Measurements from ENCODE around the gene ZNF440.
"Not testable (repeated sequence)": the region's sequence is repeated elsewhere in the genome, so short reads cannot be mapped to it uniquely, and the experiment has no call there.

ZNF440 gene

DNA sequence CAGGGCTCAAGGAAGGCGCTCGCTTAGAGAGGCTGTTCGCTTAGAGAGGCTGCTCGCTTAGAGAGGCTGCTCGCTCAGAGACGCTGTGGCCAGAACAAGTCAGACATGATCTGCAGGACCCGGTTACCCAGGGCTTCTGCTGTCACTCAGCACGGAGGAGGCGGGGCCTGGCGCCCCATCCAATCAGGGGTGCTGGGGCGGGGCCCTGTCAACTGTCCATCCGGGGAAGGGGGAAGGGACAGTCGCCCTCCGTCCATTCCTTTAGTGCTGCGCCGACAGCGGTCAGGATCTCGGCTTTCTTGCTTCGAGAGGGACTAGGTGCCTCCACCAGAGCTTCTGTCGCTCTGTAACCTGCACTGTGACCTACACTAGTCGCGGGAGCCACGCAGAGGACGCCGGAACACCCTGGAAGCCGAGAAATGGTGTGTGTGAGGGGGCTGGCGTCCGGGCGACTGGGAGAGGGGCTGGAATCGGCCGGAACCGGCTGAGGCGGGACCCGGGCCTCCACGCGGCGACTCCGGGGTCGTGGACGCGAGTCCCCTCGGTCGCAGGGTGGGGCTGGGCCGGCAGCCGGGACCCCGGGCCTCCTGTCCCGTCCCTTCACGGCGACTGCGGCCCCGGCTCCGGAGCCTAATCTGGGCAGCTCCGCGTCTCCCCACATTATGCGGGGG lies at the start of gene ZNF440:
Gene ZNF440, plus strand, starts transcription at position 245 of the 671 bp plus-strand sequence. Its CDS starts 175 bp downstream, at position 420.
- peak; percentile 90 to 91 for DNase-seq

DNA sequence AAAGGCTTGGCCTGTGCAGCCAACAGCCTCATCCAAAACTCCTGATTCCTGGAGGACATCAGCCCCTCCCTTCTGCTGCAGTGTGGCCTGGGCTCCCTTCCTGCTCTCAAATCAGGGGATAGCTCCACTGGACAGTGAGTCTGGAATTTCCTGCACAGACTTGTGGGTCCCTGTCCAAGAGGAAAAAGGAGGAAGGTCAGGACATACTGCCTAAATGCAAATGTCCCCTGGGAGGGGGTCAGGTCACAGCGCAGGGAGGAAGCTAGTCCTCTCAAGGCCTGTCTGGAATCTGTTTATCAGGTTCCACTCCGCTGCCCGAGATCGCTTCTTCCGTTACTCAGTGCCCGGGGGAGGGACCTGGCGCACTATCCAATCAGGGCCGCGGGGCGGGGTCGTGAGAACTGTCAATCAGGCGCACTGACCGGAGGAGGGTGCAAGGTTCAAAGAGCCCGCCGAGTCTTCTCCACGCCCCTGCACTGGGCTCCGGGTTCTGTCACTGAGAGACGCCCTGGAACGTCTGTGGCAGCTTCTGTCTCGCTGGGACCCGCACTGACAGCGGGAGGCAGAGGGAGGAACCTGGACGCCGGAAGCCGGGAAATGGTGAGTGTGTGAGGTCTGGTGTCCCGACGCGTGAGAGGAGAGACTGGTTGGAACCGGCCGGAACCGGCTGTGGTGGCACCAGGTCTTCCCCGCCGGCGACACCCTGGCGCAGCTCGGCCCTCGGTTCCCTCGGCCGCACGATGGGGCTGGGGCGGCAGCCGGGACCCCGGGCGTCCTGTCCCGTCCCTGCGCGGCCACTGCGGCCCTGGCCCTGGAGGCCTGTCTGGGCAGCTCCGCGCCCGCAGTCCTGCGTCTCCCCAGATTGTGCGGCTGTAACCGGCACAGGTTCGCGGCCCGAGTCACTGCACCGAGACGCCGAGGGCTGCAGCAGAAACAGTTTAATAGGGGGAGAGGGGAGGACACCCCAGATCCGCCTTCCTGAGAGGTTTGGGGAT lies 47.2 kb upstream of the ZNF440 start, which contains the start of gene ZNF441:
Gene ZNF441, plus strand, starts transcription at position 404 of the 995 bp plus-strand sequence. Its CDS starts 194 bp downstream, at position 598.
- DNase-seq, result peak; percentile 94

DNA sequence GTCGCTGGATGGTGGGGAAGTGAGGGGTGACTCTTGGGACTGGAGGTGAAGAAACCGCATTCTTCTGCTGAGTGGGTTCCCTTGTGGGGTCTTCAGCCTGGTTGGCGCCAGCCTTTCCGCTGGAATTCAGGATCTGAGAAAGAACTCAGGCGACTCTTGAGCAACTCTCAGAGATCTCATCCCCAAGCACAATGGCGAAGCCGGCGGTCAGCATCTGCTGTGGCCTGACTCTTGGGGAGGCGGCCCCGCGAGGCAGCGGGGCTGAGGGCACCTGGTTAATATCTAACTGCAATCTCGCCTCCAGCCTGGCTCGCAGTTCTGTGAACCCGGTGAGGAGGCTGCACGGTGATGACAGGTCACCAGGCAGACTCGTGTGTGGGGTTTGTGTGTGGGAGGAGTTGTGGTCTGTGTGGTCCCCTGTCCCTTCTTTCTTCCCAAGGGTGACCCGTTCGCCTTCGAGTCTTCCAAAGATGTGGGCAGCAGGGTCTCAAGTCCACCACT lies 46.4 kb upstream of the ZNF440 start:
- peak in 1 of 2 experiments; percentile 6 for DNase-seq

DNA sequence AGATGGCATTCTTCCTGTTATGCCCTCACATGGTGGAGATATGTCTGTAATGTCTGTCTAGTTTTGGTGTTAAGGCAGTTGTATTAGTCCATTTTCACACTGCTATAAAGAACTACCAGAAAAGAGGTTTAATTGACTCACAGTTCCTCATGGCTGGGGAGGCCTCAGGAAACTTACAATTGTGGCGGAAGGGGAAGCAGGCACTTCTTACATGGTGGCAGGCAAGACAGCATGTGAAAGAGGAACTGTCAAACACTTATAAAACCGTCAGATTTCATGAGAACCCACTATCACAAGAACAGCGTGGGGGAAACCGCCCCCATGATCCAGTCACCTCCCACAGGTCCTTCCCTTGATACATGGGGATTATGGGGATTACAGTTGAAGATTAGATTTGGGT lies 44.1 kb upstream of the ZNF440 start:
- no peak for DNase-seq

DNA sequence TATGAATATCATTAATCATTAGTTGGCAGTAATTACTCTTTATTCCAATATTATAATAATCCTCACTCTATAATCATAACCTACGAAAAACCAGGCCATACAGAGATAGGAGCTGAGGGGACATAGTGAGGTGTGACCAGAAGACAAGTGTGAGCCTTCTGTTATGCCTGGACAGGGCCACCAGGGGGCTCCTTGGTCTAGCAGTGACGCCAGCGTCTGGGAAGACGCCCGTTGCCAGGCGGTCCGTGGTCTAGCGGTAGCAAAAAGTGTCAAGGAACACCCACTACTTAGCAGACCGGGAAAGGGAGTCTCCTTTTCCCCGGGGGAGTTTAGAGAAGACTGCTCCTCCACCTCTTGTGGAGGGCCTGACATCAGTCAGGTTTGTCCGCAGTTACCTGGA lies 42.6 kb upstream of the ZNF440 start:
- not testable (repeated sequence) for DNase-seq

DNA sequence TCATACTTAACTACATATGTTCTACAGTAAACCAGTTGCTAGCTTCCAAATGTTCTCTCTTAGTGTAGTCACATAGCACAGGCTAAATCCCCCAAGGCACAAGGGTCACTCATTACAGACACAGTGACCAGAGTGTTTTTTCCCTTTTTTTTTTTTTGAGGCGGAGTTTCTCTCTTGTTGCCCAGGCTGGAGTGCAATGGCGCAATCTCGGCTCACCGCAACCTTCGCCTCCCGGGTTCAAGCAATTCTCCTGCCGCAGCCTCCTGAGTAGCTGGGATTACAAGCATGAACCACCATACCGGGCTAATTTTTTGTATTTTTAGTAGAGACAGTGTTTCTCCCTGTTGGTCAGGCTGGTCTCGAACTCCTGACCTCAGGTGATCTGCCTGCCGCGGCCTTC lies 37.4 kb upstream of the ZNF440 start:
- DNase-seq, result not testable (repeated sequence)

DNA sequence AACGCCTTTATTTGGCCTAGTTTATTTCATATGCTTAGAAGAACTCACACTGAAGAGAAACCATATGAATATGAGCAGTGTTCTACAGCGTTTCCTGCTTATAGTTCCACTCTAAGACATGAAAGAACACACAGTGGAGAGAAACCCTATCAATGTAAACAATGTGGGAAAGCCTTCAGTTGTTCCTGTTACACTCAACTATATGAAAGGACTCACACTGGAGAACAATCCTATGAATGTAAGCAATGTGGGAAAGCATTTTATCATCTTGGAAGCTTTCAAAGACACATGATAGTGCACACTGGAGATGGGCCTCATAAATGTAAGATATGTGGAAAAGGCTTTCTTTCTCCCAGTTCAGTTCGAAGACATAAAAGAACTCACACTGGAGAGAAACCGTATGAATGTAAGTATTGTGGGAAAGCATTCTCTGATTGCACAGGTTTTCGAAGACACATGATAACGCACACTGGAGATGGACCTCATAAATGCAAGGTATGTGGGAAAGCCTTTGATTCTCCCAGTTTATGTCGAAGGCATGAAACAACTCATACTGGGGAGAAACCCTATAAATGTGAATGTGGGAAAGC lies 33.5 kb upstream of the ZNF440 start:
- DNase-seq, result no peak

DNA sequence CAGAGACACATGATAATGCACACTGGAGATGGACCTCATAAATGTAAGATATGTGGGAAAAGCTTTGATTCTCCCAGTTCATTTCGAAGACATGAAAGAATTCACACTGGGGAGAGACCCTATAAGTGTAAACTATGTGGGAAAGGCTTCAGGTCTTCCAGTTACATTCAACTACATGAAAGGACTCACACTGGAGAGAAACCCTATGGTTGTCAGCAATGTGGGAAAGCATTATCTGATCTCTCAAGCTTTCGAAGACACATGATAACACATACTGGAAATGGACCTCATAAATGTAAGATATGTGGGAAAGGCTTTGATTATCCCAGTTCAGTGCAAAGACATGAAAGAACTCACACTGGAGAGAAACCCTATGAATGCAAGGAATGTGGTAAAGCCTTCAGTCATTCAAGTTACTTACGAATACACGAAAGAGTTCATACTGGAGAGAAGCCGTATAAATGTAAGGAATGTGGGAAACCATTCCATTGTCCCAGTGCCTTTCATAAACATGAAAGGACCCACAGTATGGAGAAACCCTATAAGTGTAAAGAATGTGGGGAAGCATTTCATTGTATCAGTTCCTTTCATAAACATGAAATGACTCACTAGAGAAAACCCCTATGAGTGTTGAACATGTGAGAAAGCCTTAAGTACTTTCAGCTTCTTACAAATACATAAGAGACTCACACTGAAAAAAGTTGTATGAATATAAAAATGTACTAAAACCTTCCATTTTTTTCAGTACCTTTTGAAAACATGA lies 32.6 kb upstream of the ZNF440 start:
- DNase-seq, result no peak

DNA sequence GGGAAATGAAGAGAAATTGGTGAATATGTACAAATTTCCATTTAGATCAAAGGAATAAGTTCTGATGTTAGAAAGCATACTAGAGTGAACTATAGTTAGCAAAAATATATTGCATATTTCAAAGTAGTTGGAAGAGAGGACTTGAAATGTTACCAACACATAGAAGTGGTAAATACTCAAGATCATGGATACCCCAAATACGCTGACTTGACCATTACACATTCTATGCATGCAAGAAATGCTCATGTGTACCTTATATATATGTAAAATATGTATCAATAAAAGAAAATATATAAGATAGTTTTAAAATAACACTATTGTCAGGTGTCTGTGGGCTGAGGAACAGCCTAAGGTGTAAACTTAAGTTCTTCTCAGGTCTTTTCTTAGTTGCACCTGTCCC lies 30.3 kb upstream of the ZNF440 start:
- DNase-seq, result no peak

DNA sequence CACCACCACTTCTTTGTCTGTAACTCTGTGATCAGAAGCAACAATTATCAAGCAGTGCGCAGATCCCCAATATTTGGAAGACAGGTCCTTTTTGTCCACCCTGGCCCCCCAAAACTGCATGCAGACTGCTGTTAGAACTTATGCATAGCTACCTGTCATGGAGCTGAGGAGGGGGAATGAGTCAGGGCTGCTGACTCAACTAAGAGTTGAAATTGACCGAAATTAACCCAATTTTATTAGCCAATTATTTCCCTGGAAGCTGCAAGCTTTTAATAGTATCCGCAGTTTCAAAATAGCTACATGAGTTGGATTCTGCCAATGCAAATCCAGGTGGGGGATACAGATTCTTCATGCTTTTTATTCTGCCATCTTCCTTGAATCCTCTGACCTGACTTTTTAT lies 29.7 kb upstream of the ZNF440 start:
- no peak for DNase-seq

DNA sequence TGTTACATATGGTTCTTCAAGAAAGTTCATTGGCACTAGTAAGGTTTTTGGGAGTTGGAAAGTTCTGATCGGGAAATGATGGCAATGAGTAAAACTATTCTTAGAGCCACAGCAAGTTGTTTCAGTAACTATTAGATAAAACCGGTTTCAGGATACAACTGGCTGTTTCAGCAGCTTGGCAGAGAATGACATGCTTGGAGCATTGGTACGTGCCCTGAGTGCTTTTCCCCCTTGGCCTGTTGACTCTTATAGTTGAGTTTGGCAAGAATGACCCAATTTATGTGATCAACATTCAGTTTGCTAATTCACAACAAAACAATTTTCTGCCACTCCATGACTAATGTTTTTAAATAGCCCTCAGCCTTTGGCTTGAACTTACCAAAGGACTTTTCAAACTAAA lies 26.5 kb upstream of the ZNF440 start:
- DNase-seq, result no peak

DNA sequence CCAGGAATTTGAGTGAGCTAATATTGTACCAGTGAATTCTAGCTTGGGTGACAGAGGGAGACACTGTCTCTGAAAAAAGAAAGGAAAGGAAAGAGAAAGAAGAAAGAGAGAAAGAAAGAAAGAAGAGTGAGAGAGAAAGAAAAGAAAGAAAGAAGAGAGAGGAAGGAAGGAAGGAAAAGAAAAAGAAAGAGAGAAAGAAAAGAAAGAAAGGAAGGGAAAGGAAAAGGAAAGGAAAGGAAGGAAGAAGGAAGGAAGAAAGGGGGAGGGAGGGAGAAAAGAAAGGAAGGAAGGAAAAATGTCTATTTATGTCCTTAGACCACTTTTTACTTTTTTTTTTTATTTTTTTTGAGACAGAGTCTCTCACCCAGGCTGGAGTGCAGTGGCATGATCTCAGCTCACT lies 21.1 kb upstream of the ZNF440 start:
- no peak for DNase-seq

DNA sequence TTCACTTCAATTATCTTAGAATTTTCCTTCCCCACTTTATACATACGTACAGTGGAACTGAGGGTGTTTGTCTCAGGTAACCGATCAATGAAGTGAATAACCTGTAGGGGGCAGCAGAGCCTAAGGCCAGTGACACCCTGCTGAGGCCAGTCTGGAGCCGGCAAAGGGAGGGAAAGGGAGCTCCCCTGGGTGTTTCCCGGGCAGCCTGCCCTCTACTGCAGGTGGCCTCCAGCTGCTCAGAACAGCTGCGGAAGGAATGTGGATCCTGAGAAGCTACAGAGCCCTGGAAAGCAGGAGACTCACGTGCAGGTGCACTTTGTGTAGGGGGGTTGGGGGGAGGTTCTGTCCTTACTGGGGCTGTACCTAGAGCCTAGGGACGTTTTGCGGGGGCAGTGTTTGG lies 16.6 kb upstream of the ZNF440 start:
- peak; percentile 94 for DNase-seq

DNA sequence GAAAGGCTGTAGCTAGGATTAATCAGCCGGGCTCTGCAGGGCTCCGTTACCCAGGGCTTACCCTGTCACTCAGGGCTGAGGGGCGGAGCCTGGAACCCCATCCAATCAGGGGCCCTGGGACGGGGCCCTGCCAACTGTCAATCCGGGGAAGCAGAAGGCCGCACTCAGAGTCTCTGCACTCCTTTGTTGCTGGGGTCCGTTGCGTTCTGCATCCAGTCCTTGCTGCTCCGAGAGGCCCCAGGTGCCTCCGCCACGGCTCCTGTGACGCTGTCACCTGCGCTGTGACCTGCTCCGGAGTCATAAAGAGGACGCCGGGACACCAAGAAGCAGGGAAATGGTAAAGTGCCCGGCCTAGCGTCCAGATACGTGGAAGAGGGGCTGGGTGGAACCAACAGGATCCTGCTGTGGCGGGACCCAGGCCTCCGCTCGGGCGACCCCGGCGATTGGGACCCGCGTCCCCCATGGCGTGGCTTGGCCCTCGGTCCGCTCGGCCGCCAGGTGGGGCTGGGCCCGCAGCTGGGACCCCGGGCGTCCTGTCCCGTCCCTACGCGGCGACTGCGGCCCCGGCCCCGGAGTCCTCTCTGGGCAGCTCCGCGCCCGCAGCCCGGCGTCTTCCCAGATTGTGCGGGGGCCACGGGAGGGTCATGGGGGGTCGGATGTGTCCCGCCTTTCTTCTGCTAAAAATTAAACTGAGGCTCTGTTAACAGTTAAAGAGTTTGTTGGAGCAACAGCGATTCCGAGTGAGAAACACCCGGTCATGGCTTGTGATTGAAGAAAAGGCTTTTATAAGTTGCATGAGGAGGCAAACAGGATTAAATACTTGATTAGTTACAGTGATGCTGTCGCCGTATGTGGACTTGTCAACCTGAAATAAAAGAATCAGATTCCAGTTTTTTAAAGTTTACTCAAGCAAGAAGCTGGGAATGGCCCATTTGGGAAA lies 15.4 kb upstream of the ZNF440 start, which contains the start of gene ZNF491:
Gene ZNF491, plus strand, starts transcription at position 133 of the 940 bp plus-strand sequence. CDS start 7,431 bp downstream, outside the sequence.
- DNase-seq, result peak; percentile 90 to 94

DNA sequence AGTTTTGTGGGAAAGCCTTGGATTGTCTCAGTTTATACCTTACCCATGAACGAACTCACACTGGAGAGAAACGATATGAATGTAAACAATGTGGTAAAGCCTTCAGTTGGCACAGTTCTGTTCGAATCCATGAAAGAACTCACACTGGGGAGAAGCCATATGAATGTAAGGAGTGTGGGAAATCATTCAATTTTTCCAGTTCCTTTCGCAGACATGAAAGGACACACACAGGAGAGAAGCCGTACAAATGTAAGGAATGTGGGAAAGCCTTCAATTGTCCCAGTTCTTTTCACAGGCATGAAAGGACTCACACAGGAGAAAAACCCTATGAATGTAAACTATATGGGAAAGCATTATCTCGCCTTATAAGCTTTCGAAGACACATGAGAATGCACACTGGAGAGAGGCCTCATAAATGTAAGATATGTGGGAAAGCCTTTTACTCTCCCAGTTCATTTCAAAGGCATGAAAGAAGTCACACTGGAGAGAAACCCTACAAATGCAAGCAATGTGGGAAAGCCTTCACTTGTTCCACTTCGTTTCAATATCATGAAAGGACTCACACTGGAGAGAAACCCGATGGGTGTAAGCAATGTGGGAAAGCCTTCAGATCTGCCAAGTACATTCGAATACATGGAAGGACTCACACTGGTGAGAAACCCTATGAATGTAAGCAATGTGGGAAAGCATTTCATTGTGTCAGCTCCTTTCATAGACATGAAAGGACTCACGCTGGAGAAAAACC lies 7.5 kb upstream of the ZNF440 start:
- no peak for DNase-seq

DNA sequence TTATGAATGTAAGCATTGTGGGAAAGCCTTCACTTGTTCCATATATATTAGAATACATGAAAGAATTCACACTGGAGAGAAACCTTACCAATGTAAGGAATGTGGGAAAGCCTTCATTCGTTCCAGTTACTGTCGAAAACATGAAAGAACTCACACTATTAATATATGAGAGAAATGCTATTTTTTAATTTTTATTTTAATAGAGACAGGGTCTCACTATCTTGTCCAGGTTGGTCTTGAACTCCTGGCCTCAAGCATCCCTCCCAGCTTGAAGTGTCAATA lies 7.0 kb upstream of the ZNF440 start:
- no peak for DNase-seq

DNA sequence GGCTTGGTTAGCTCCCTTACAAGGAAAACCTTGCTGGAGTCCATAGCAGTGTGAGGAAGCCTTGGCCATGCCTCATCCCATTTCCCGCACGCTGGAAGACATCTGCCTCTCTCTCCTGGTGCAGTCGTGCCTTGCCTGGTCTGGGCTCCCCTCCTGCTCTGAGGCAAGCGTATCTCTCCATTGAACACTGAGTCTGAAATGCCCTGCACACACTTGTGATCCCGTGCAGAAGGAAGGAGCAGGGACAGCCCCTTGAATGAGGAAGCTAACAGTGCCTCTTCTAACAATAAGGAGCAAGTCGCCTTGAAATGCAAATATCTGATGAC lies 407 bp upstream of the ZNF440 start:
- peak in 1 of 2 experiments; percentile 40 for DNase-seq

DNA sequence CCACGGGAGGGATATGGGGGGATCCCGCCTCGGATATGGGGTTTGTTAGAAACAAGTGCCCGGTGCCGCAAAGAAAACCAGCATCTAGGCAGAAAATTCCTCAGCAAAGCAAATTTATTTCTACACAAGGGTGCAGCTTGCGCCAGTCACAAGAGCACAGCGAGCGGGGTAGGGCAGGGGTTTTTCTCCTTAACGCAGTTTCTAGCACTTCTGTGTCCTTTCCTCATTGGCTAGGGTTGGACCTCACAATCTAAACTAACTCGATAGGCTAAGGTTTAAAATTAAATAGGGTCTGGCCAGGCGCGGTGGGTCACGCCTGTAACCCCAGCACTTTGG lies 595 bp downstream of the ZNF440 start:
- peak in 1 of 2 experiments; percentile 3 for DNase-seq

DNA sequence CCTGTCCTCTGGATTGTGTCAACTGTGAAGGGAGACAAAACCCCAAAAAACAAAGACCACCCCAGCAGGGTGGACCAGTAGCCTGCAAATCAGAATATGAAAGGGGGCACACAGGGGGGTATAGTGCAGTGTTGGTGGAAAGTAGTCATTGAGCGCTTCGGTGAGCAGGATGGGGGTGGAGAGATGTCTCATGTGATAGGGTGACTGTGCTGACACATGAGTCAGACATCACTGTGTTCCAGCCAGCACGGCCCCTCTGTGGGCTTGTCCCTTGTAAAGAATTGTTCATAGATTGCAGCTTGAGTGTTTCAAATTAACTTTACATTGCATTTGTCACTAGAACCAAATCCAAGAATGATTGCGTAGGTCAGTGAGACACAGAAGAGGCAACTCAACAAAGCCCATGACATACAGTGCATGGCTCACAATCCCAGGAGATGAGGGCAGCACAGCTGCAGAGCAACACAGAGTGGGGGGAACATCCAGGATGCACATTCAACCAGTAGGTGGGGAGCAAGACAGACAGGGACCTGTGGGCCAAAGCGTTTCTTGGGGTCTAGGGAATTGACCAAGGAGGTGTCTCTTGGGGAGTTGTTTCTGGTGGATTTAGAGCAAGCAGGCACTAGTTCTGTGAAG lies 7.5 kb downstream of the ZNF440 start:
- DNase-seq, result no peak

Data from SHP77 (cell line).